Lower leg skin (tissue), 4 donors: Measurements from ENCODE around the gene STAG3. TPM values are rescaled to one million over a fixed set of nuclear protein-coding genes. Genes with fewer than 3 reads are reported as not detected.

Experiments
- DNase-seq, 2 donors: peaks; one replicate each; pipeline ENCODE4 v3.0.0-alpha.2; 2019; ENCODE audit warnings: low spot score in 2 of 2
- H3K4me3 ChIP-seq: fragments of 200-600 bp; sonication (generic); 2 replicates; pipeline ENCODE4 v1.5.1; 2017; ENCODE audit warnings: mild to moderate bottlenecking, low read depth; ENCODE audit not compliant: poor library complexity, severe bottlenecking
- CTCF ChIP-seq, 3 donors: fragments of 450-650 bp; IDR thresholded peaks; one replicate each; pipeline ENCODE4 v1.5.1; 2016; ENCODE audit warnings: antibody characterized with exemption in 3 of 3, mild to moderate bottlenecking in 3 of 3, moderate library complexity in 2 of 3
- POLR2A ChIP-seq, 2 donors: fragments of 450-650 bp; IDR thresholded peaks; one replicate each; pipeline ENCODE4 v1.6.1; 2016 to 2017; ENCODE audit warnings: antibody characterized with exemption in 2 of 2, mild to moderate bottlenecking in 1 of 2, moderate library complexity in 1 of 2
- WGBS, 2 donors: methylation state at CpG; one replicate each; pipeline ENCODE4 v1.1.5; 2018; 5-methylcytosine and 5-hydroxymethylcytosine counted together
- intact Hi-C: fragments of 100-400 bp; cut with DNase I; formaldehyde crosslinking; loops from one replicate; pipeline ENCODE4 v1.15.0; 2023; ENCODE audit warnings: low total_unique reads
- total RNA-seq, 4 donors: library from RNA; depleted of rRNA; stranded (reverse); fragments of >200 nt; gene quantifications; one replicate each; pipeline ENCODE4 v1.1.0, GENCODE V29; 2016

The STAG3 gene
- total RNA-seq, 4 donors from 2014 or later = 0.34 to 1.8 (median 1.0) TPM

- TF ChIP-seq POLR2A (IDR thresholded peaks at IDR 0.05) (no peak), CTCF (IDR thresholded peaks at IDR 0.05) (no peak)
- 70 to 74% methylated on average over 25 to 29 of the region's 30 CpGs for WGBS, 2 donors
- no peak overlapping the region for H3K4me3 ChIP-seq
- intact Hi-C loops = no loop called here
- no peak for DNase-seq
Observed at GRCh38 chr7:100154651-100155491, 22.8 kb upstream of the STAG3 start.

- TF ChIP-seq POLR2A (IDR thresholded peaks at IDR 0.05) (no peak), CTCF (IDR thresholded peaks at IDR 0.05) (no peak)
- no peak for DNase-seq
- no peak overlapping the region for H3K4me3 ChIP-seq
- 81 to 85% methylated on average over 20 of the region's 20 CpGs for WGBS, 2 donors
- intact Hi-C loops = no loop called here
Observed at GRCh38 chr7:100155553-100156317, 22.0 kb upstream of the STAG3 start.

GRCh38 chr7:100156331-100157068 lies 21.2 kb upstream of the STAG3 start:
- DNase-seq = no peak
- no peak overlapping the region for H3K4me3 ChIP-seq
- intact Hi-C loops = no loop called here
- TF ChIP-seq CTCF (IDR thresholded peaks at IDR 0.05) (no peak), POLR2A (IDR thresholded peaks at IDR 0.05) (no peak)
- 72 to 78% methylated on average over 16 of the region's 16 CpGs for WGBS, 2 donors

- TF ChIP-seq POLR2A (IDR thresholded peaks at IDR 0.05) (no peak), CTCF (IDR thresholded peaks at IDR 0.05) (no peak)
- 61 to 68% methylated on average over 5 of the region's 5 CpGs for WGBS, 2 donors
- H3K4me3 ChIP-seq = no peak overlapping the region
- intact Hi-C loops = no loop called here
- no peak for DNase-seq
Observed at GRCh38 chr7:100157069-100157333, 20.7 kb upstream of the STAG3 start.

- peak overlapping the region; percentile 83 for H3K4me3 ChIP-seq
- TF ChIP-seq CTCF (IDR thresholded peaks at IDR 0.05) (no peak), POLR2A (IDR thresholded peaks at IDR 0.05) (no peak)
- 32 to 35% methylated on average over 24 to 25 of the region's 32 CpGs for WGBS, 2 donors
- intact Hi-C loops = no loop called here
- DNase-seq = peak in 1 of 2 donors; percentile 86
Observed at GRCh38 chr7:100157334-100158228, 20.1 kb upstream of the STAG3 start.
